Glomerular visceral epithelial cell (primary cell): ENCODE results near the gene RAD17.
A peak's percentile ranks its signal among the peaks of the same experiment; 100 is the strongest.
"Not testable (repeated sequence)": the region's sequence is repeated elsewhere in the genome, so short reads cannot be mapped to it uniquely, and the experiment has no call there.

Experiments used
- DNase-seq: peaks from one replicate; pipeline ENCODE4 v3.0.0-alpha.2; 2016; ENCODE audit errors: extremely low spot score

RAD17 gene

GRCh38 chr5:69378376-69378775, 8.8 kb downstream of the RAD17 start:
- no peak for DNase-seq

GRCh38 chr5:69404659-69405330, 35.2 kb downstream of the RAD17 start:
- DNase-seq = no peak

DNA sequence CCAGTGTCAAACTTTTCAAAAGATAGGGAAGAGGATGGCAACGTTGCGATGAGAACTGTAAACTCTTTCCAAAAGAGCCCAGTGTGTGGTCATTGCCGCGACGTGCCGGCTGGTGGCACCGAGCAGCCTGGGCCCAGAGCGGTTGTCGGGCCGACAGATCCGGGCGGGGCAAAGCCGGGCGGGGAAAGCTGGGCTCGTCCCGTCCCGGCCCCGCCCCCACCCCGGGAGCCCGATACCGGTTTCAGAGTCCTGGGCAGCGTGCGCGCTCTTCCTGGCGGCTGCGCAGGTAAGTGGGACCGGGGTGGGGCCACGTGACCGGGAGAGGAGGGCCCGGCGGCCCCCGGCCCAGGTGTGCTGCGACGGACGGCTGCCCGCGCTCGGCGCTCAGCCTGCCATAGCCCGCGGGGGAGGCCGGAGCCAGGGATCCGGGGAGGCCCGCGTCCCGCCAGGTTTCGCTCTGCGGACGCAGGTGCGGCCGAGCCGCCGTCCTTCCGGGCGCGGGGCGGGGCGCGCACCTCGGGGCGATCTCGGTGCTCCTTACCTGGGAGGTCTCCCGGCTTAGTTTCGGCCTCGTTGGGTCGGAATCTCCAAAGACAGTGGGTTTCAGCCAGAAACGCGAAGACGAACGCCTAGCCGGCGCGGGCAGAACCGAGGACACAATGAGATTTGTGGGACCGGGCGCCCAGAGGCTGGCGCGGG, 45.4 kb downstream of the RAD17 start, which contains the start of gene MARVELD2:
Gene MARVELD2, plus strand, starts transcription at position 232 of the 699 bp plus-strand sequence. CDS start 4,270 bp downstream, outside the sequence.
- DNase-seq = peak; percentile 83

GRCh38 chr5:69415584-69415958, 46.0 kb downstream of the RAD17 start:
- DNase-seq = no peak

DNA sequence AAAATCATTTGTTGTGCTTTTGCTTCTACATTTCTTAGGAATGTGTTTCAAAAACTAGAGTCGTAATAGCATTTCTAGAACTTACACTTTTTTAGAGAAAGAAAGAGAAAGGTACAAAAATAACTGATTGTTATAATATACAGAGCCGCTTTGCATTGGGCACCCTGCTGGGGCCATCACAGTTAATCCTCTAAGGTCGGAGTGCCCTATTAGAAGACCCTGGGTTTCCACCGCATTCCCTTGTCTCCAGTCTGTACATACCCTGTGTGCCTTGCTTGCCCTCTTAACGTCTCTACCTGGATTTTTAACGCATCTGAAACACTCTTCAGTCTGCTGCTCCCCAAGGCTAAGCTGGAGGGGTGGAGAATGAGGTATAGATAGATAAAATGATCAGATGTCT, 46.6 kb downstream of the RAD17 start:
- DNase-seq = no peak

GRCh38 chr5:69416699-69417098, 47.1 kb downstream of the RAD17 start:
- no peak for DNase-seq

GRCh38 chr5:69418554-69418953, 48.9 kb downstream of the RAD17 start:
- DNase-seq = no peak

DNA sequence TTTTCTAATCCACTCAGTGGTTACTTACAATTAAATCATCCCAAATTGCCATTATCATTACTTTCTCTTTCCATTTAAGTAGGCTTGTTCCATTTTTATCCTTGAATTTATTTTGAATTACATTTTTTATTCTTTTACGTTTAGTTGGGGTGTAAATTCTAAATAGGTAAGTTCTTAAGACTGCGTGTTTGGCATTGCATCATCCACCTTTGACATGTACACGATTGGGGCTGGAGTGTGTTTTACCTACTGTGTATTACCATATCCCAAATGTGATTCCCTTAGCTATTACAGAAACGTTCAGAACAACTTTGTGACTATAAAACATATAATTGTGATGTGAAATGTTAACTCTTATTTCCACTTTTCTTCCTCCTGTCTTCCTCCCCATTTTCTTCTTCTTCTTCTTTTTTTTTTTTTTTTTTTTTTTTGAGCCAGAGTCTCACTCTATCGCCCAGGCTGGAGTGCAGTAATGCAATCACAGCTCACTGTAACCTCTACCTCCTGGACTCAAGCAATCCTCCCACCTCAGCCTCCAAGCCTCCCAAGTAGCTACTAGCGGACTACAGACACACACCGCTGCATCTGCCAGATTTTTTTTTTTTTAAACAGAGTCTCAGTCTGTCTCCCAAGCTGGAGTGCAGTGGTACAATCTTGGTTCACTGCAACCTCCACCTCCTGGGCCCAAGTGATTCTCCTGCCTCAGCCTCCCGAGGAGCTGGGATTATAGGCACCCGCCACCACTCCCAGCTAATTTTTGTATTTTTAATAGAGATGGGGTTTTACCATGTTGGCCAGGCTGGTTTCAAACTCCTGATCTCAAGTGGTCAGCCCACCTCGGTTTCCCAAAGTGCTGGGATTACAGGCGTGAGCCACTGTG, 62.0 kb downstream of the RAD17 start:
- DNase-seq = no peak

GRCh38 chr5:69432412-69433206, 63.0 kb downstream of the RAD17 start:
- no peak for DNase-seq

DNA sequence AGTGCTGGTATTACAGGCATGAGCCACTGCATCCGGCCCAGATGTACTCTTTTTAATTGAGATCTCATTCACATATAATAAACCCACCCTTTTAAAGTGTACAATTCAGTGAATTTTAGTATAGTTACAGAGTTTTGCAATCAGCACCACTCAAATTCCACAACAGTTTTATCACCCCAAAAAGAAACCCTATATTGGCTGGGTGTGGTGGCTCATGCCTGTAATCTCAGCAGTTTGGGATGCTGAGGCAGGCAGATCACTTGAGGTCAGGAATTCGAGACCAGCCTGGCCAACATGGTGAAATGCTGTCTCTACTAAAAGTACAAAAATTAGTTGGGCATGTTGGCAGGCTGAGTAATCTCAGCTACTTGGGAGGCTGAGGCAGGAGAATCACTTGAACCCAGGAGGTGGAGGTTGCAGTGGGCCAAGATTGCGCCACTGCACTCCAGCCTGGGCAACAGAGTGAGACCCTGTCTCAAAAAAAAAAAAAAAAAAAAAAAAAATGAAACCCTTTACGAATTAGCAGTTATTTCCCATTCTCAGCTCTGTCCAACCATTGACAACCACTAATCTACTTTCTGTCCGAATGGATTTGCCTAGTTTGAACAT, 65.8 kb downstream of the RAD17 start:
- not testable (repeated sequence) for DNase-seq

- DNase-seq = peak; percentile 16
Measured at GRCh38 chr5:69444127-69444754, 74.6 kb downstream of the RAD17 start.

DNA sequence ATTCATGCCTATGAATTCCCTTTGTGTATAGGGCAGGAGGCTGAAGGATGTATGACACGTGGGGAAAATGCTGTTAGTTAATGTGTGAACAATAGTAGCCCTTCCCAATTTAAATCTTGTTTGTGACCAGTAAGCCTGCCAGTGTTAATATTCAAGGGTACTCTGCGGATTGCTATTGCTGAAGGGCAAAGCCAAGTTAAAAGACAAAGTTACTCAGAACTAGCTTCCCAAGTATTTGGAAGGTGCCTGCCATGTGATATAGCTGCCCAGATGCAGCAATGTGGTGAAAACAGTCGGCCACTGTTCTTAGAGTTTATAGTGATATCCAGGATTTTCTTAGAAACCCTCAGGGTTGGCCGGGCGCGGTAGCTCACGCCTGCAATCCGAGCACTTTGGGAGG, 79.9 kb downstream of the RAD17 start:
- no peak for DNase-seq

- DNase-seq = peak; percentile 56
Measured at GRCh38 chr5:69450116-69450515, 80.5 kb downstream of the RAD17 start.

GRCh38 chr5:69450527-69450926, 80.9 kb downstream of the RAD17 start:
- DNase-seq = not testable (repeated sequence)

- DNase-seq = no peak
Measured at GRCh38 chr5:69451941-69452647, 82.5 kb downstream of the RAD17 start.

GRCh38 chr5:69453487-69453886, 83.9 kb downstream of the RAD17 start:
- not testable (repeated sequence) for DNase-seq

- no peak for DNase-seq
Measured at GRCh38 chr5:69454460-69455249, 85.0 kb downstream of the RAD17 start.

- DNase-seq = not testable (repeated sequence)
Measured at GRCh38 chr5:69455428-69455988, 85.9 kb downstream of the RAD17 start.

- no peak for DNase-seq
Measured at GRCh38 chr5:69462170-69462569, 92.6 kb downstream of the RAD17 start.
